ENCODE measurements around the gene AHI1. TPM values are rescaled to one million over a fixed set of nuclear protein-coding genes. Genes with fewer than 3 reads are reported as not detected.

The AHI1 gene
- total and polyA plus RNA-seq, 2 experiments from 2014 or later, result 17.1 to 18.4 TPM

DNA sequence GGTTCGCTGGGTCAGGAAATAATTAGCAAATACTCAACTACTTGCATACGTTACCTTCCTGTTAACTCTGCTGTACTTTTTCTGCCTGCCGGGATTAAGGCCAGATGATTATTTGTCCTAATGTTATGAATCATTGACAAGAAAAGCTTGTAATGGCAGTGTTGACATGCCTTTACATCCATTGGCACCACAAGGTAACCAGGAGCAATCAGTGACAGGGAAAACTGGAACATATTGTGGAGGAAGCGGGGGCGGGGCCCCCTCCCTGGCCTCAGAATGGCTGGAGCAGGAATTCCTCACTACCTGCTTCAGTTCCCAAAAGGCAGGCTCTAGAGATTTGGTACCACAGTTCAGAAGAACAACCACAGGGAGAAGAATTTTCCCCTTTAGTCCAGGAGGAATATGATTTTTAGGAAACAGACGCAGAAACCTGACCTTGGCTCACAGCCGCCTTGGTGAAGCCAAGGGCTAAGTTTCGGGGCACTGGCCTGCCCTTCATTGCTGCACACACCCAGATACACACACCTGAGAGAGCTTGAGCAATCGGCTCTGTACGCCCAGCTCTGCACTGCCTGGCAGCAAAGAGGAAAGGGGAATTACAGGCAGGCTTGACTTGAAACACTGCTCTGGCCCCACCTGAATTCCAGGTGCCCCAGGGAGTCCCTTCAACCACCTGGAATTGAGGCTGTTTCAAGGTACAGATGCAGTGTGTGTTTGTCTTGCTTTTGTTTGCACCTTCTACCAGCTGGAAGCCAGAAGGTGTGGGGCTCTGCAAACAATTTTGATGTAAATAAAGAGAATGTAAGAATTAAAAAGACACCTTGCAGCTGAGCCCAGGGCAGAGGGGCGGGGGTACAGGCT, 226.6 kb downstream of the AHI1 start:
- DNase-seq (ENCODE audit: low read depth in 1 of 2, low spot score in 1 of 2), result no peak

DNA sequence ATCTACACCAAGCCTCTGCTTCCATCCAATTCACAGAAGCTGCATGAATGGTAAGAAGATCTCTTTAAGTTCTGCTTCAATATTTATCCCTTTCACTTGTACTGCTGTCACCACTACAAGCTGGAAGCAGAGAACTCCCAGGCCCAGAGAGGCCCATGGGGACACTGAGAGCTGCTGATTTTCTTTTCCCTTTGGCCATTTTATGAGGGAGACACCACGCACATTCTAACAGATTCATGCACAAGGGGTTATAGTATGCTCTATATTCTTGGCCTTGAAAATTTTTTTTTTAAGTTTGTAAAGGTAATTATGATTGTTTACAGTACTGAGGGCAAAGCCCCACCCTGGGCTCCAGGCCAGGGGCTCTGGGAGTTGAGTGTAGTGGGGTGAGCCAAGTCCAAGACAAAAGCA, 228.1 kb downstream of the AHI1 start:
- H3K27ac ChIP-seq, result peak overlapping the region; percentile 25

More for the DNA sequence above, 226.6 kb downstream of the AHI1 start:
- Histone ChIP-seq H3K27ac (no peak overlapping the region), H3K4me3 (no peak overlapping the region), H3K36me3 (no peaks in the 10 kb centered on the region), H3K9me3 (ENCODE audit: low read depth) (no peaks in the 10 kb centered on the region), H3K27me3 (no peaks in the 10 kb centered on the region), H3K4me1 (ENCODE audit: low read depth) (peaks cover 15% of the 10 kb centered on the region)
- TF ChIP-seq, protein P1, sequence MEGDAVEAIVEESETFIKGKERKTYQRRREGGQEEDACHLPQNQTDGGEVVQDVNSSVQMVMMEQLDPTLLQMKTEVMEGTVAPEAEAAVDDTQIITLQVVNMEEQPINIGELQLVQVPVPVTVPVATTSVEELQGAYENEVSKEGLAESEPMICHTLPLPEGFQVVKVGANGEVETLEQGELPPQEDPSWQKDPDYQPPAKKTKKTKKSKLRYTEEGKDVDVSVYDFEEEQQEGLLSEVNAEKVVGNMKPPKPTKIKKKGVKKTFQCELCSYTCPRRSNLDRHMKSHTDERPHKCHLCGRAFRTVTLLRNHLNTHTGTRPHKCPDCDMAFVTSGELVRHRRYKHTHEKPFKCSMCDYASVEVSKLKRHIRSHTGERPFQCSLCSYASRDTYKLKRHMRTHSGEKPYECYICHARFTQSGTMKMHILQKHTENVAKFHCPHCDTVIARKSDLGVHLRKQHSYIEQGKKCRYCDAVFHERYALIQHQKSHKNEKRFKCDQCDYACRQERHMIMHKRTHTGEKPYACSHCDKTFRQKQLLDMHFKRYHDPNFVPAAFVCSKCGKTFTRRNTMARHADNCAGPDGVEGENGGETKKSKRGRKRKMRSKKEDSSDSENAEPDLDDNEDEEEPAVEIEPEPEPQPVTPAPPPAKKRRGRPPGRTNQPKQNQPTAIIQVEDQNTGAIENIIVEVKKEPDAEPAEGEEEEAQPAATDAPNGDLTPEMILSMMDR (IDR thresholded peaks at IDR 0.05; ENCODE audit: low read depth, low read length), result no peak

DNA sequence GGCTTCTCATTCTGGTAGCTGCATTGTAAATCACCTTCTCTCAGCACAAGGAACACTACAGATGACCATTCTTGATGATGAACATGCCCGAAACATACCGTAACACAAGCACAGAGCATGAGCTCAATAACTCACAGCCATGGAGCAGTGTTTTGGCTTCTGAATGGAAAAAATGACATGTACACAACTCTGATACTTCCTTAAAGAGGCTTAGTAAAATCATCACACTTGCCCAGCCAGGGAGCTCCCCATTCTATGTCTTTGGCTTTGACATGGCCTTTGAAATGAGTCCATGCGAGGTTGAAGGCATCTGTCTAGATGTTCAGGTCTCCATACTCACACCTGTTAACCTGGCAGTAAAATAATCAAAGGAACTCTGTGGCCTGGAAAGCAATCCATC, 228.8 kb downstream of the AHI1 start:
- Histone ChIP-seq H3K27ac (no peak overlapping the region), H3K4me1 (ENCODE audit: low read depth) (peaks cover 15% of the 10 kb centered on the region), H3K27me3 (no peaks in the 10 kb centered on the region), H3K36me3 (no peaks in the 10 kb centered on the region), H3K9me3 (ENCODE audit: low read depth) (no peaks in the 10 kb centered on the region), H3K4me3 (no peak overlapping the region)
- TF ChIP-seq, protein P1 (IDR thresholded peaks at IDR 0.05; ENCODE audit: low read depth, low read length), result no peak
- no peak for DNase-seq (ENCODE audit: low read depth in 1 of 2, low spot score in 1 of 2)

More for the DNA sequence above, 228.1 kb downstream of the AHI1 start:
- H3K27me3 ChIP-seq, result no peaks in the 10 kb centered on the region
- no peak overlapping the region for H3K4me3 ChIP-seq
- no peaks in the 10 kb centered on the region for H3K36me3 ChIP-seq
- TF ChIP-seq, protein P1 (IDR thresholded peaks at IDR 0.05; ENCODE audit: low read depth, low read length), result no peak
- DNase-seq (ENCODE audit: low read depth in 1 of 2, low spot score in 1 of 2), result peak in 1 of 2 donors; percentile 75
- H3K4me1 ChIP-seq (ENCODE audit: low read depth), result peaks cover 15% of the 10 kb centered on the region
- no peaks in the 10 kb centered on the region for H3K9me3 ChIP-seq (ENCODE audit: low read depth)

DNA sequence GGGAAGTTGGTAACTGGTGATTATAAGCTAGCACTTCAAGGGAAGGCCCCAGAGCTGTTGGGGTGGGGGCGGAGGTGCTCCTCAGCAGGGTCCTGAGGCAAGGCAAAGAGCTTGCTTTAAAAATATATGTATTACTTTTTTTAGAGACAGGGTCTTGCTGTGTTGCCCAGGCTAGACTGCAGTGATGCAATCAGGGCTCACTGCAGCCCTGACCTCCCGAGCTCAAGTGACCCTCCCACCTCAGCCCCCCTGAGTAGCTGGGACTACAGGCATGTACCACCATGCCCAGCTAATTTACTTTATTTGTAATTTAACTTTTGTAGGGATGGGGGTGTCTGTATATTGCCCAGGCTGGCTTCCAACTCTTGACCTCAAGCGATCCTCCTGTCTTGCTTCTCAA, 229.3 kb downstream of the AHI1 start:
- H3K9me3 ChIP-seq (ENCODE audit: low read depth), result no peaks in the 10 kb centered on the region
- H3K27me3 ChIP-seq, result no peaks in the 10 kb centered on the region
- TF ChIP-seq, protein P1 (IDR thresholded peaks at IDR 0.05; ENCODE audit: low read depth, low read length), result no peak
- H3K4me1 ChIP-seq (ENCODE audit: low read depth), result peaks cover 15% of the 10 kb centered on the region
- H3K27ac ChIP-seq, result no peak overlapping the region
- DNase-seq (ENCODE audit: low read depth in 1 of 2, low spot score in 1 of 2), result no peak
- H3K36me3 ChIP-seq, result no peaks in the 10 kb centered on the region
- H3K4me3 ChIP-seq, result no peak overlapping the region

DNA sequence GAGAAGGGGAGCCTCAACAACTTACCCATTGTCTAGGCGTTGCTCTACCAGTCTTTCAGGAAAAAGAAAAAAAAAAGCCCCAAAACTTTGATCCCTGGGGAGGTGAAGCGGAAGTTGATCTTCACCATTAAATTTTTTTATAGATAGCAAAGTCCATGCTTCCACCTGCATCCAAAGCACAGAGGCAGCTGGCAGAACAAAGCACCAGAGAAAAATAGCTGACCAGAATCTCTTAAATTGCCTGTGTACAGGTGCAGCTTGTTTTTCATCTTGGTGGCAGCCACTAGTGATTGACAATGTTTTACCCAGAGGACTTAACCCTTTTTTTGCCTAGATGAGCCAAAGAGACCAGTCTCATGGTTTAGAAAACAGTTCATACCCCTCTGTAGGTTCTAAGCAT, 230.5 kb downstream of the AHI1 start:
- no peak for DNase-seq (ENCODE audit: low read depth in 1 of 2, low spot score in 1 of 2)
- Histone ChIP-seq H3K36me3 (no peaks in the 10 kb centered on the region), H3K4me1 (ENCODE audit: low read depth) (peaks cover 15% of the 10 kb centered on the region), H3K27me3 (no peaks in the 10 kb centered on the region), H3K9me3 (ENCODE audit: low read depth) (no peaks in the 10 kb centered on the region), H3K27ac (no peak overlapping the region), H3K4me3 (no peak overlapping the region)
- TF ChIP-seq, protein P1 (IDR thresholded peaks at IDR 0.05; ENCODE audit: low read depth, low read length), result no peak

All from cardiac muscle cell (in vitro differentiated cells and primary cell).